DOHH2 (cell line): ENCODE measurements around the gene MAMDC4.

Source experiments
- EZH2phosphoT487 ChIP-seq: fragments of 200-600 bp; sonication (generic); IDR thresholded peaks from 2 replicates; pipeline ENCODE4 v1.6.1; 2017; ENCODE audit warnings: borderline replicate concordance, mild to moderate bottlenecking, antibody characterized with exemption, low read length, moderate library complexity, mixed read lengths
- TF ChIP-seq, protein P1 (sequence below): fragments of 200-600 bp; sonication (generic); IDR thresholded peaks from one replicate; pipeline ENCODE4 v1.5.1; 2014; ENCODE audit warnings: antibody characterized with exemption, mild to moderate bottlenecking, low read depth, low read length; ENCODE audit not compliant: poor library complexity, severe bottlenecking

DNA sequence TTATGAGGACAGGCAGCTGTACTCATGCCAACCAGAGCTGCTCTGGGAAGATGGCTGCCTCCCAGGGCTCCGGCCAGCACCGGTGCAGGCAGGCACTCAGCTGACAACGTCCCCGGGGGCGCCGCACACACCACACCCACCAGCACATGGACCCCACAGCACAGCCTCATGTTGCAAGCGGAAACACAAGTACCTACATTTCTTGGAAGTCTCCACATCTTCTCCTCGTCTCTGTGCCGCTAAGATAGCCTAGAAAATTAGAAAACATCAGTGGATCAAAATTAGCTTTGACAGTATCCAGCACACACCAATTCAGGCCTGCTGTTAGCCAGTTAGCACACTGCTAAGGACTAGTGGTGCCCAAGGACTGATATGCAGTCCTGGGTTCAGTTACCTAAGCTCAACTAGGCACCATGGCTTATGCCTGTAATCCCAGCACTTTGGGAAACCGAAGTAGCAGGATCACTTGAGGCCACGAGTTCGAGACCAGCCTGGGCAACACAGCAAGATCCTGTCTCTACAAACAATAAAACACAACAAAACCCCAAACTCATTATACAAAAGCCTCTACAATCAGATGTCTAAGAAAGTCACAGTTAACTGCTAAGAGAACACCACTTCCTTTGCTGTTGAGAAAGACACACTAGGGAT lies 11.6 kb downstream of the MAMDC4 start:
- TF ChIP-seq, protein P1, sequence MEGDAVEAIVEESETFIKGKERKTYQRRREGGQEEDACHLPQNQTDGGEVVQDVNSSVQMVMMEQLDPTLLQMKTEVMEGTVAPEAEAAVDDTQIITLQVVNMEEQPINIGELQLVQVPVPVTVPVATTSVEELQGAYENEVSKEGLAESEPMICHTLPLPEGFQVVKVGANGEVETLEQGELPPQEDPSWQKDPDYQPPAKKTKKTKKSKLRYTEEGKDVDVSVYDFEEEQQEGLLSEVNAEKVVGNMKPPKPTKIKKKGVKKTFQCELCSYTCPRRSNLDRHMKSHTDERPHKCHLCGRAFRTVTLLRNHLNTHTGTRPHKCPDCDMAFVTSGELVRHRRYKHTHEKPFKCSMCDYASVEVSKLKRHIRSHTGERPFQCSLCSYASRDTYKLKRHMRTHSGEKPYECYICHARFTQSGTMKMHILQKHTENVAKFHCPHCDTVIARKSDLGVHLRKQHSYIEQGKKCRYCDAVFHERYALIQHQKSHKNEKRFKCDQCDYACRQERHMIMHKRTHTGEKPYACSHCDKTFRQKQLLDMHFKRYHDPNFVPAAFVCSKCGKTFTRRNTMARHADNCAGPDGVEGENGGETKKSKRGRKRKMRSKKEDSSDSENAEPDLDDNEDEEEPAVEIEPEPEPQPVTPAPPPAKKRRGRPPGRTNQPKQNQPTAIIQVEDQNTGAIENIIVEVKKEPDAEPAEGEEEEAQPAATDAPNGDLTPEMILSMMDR: no peak
- TF ChIP-seq EZH2phosphoT487: no peak
